HEK293T (cell line): ENCODE results near the gene TBC1D22A.

Experiments
- CTCF ChIA-PET: fragments of 350-600 bp; formaldehyde crosslinking; extraction: SDS; loops from one replicate; lab custom pipeline; 2021; ENCODE audit warnings: antibody characterized with exemption, inconsistent platforms; lab: Yijun Ruan, JAX
- POLR2A ChIA-PET: fragments of 350-600 bp; formaldehyde crosslinking; extraction: SDS; loops from one replicate; lab custom pipeline; 2020; ENCODE audit warnings: antibody characterized with exemption, inconsistent platforms; lab: Yijun Ruan, JAX
- DNase-seq: peaks from one replicate; pipeline ENCODE4 v3.0.0; 2012; ENCODE audit warnings: mixed read lengths; ENCODE audit errors: extremely low spot score
- ARNT ChIP-seq: fragments of 450-650 bp; IDR thresholded peaks from 2 replicates; pipeline ENCODE4 v1.6.1; 2017; ENCODE audit warnings: mild to moderate bottlenecking
- BHLHE40 ChIP-seq: fragments of 450-650 bp; IDR thresholded peaks from 2 replicates; pipeline ENCODE4 v1.6.1; 2016; ENCODE audit warnings: mild to moderate bottlenecking, moderate library complexity, borderline replicate concordance
- CTBP1 ChIP-seq: fragments of 450-650 bp; IDR thresholded peaks from 2 replicates; pipeline ENCODE4 v1.6.1; 2016; ENCODE audit warnings: borderline replicate concordance
- ELF4 ChIP-seq: fragments of 450-650 bp; IDR thresholded peaks from 2 replicates; pipeline ENCODE4 v1.6.1; 2017; ENCODE audit warnings: antibody characterized with exemption
- FOXA1 ChIP-seq: fragments of 450-650 bp; IDR thresholded peaks from 2 replicates; pipeline ENCODE4 v1.6.1; 2016; ENCODE audit warnings: mild to moderate bottlenecking
- FOXK2 ChIP-seq: fragments of 450-650 bp; IDR thresholded peaks from 2 replicates; pipeline ENCODE4 v1.6.1; 2016; ENCODE audit warnings: mild to moderate bottlenecking
- FOXM1 ChIP-seq: fragments of 450-650 bp; IDR thresholded peaks from 2 replicates; pipeline ENCODE4 v1.6.1; 2017; ENCODE audit warnings: mild to moderate bottlenecking, borderline replicate concordance
- HDGF ChIP-seq: fragments of 450-650 bp; IDR thresholded peaks from 2 replicates; pipeline ENCODE4 v1.6.1; 2017; ENCODE audit warnings: antibody characterized with exemption, borderline replicate concordance
- L3MBTL2 ChIP-seq: fragments of 450-650 bp; conservative IDR thresholded peaks from 2 replicates; pipeline ENCODE4 v1.6.1; 2016; ENCODE audit warnings: mild to moderate bottlenecking
- LEF1 ChIP-seq: fragments of 450-650 bp; IDR thresholded peaks from 2 replicates; pipeline ENCODE4 v1.6.1; 2017; ENCODE audit warnings: mild to moderate bottlenecking, borderline replicate concordance
- NFRKB ChIP-seq: fragments of 450-650 bp; IDR thresholded peaks from 2 replicates; pipeline ENCODE4 v1.6.1; 2016; ENCODE audit warnings: mild to moderate bottlenecking, moderate library complexity
- PKNOX1 ChIP-seq: fragments of 450-650 bp; IDR thresholded peaks from 2 replicates; pipeline ENCODE4 v1.6.1; 2016
- SP1 ChIP-seq: fragments of 450-650 bp; IDR thresholded peaks from 2 replicates; pipeline ENCODE4 v1.6.1; 2017
- SUZ12 ChIP-seq: fragments of 450-650 bp; IDR thresholded peaks from 2 replicates; pipeline ENCODE4 v1.6.1; 2016; ENCODE audit warnings: mild to moderate bottlenecking
- TARDBP ChIP-seq: fragments of 450-650 bp; IDR thresholded peaks from 2 replicates; pipeline ENCODE4 v1.6.1; 2016
- ZNF384 ChIP-seq: fragments of 450-650 bp; IDR thresholded peaks from 2 replicates; pipeline ENCODE4 v1.6.1; 2016

Gene TBC1D22A

GRCh38 chr22:47173535-47174021 is 411.1 kb downstream of the TBC1D22A start:
- no peak for DNase-seq
- TF ChIP-seq NFRKB: no peak
- TF ChIP-seq SP1: no peak
- TF ChIP-seq L3MBTL2: no peak
- no peak for TF ChIP-seq FOXM1
- TF ChIP-seq HDGF: no peak
- no peak for TF ChIP-seq FOXA1
- no peak for TF ChIP-seq PKNOX1
- no peak for TF ChIP-seq FOXK2
- no peak for TF ChIP-seq ZNF384
- no peak for TF ChIP-seq ARNT
- TF ChIP-seq SUZ12: no peak
- TF ChIP-seq TARDBP: no peak
- no peak for TF ChIP-seq CTBP1
- TF ChIP-seq LEF1: no peak
- no peak for TF ChIP-seq ELF4
- ChIA-PET POLR2A (no interaction called here), CTCF (no interaction called here)

- ChIA-PET POLR2A (no interaction called here), CTCF (no interaction called here)
- no peak for DNase-seq
- no peak for TF ChIP-seq L3MBTL2
- no peak for TF ChIP-seq NFRKB
- no peak for TF ChIP-seq HDGF
- TF ChIP-seq FOXK2: no peak
- TF ChIP-seq FOXM1: no peak
- no peak for TF ChIP-seq FOXA1
- no peak for TF ChIP-seq ZNF384
- TF ChIP-seq PKNOX1: no peak
- TF ChIP-seq SP1: no peak
- no peak for TF ChIP-seq CTBP1
- no peak for TF ChIP-seq LEF1
- no peak for TF ChIP-seq SUZ12
- TF ChIP-seq BHLHE40: no peak
- TF ChIP-seq ELF4: no peak
- TF ChIP-seq TARDBP: no peak
- TF ChIP-seq ARNT: no peak
These were observed 411.6 kb downstream of the TBC1D22A start for GRCh38 chr22:47174096-47174495.

- ChIA-PET CTCF (no interaction called here), POLR2A (no interaction called here)
- TF ChIP-seq ELF4 (no peak), SP1 (no peak), ZNF384 (no peak), TARDBP (no peak), FOXM1 (no peak), FOXK2 (no peak), L3MBTL2 (no peak), BHLHE40 (no peak)
- DNase-seq: no peak
These were observed 412.2 kb downstream of the TBC1D22A start for GRCh38 chr22:47174671-47175112.

DNA sequence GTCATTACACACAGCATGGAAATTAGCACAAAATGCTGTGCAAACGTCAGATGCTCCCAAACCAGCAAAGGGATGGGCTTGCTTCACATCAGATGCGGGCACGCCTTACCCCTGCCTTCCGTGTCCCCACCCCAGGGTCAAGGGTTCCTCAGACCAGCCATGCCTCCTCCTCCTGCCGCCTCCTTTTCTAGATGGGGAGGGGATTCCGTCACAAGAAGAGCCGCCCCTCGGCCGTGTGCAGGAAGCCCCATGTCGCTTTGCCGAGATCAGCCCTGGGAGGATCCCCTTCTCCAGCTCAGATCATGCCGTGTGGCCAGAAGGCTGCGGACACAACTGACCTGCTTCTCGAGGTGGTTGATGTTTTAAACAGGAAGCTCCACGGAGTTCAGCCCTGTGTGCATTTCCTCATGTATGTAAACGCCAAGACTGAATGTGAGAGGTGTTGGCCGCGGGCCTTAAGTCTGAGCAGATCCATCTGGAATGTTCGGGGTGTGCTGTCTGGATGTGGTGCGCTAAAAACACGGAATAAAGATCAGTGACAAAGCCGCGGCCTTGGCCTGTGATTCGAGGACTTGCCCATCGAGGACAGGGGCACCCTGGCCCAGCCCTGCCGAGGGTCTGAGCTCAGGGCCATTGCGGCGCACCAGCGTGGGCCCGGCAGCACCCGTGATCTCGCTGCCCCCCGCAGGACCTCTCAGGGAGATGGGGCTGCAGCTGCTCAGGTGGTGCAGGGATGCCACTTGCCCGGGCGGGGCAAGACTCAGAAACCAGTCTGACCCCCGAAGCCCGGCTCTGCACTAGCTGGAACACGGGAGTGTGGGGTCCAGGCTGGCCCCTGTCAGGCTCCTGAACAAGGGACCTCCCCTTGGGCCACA is 412.9 kb downstream of the TBC1D22A start:
- POLR2A ChIA-PET: no interaction called here
- CTCF ChIA-PET: no interaction called here
- no peak for TF ChIP-seq PKNOX1
- TF ChIP-seq HDGF: no peak
- TF ChIP-seq ELF4: no peak
- TF ChIP-seq L3MBTL2: no peak
- TF ChIP-seq NFRKB: no peak
- TF ChIP-seq BHLHE40: no peak
- no peak for TF ChIP-seq ZNF384
- TF ChIP-seq FOXA1: no peak
- TF ChIP-seq ARNT: no peak
- no peak for TF ChIP-seq SUZ12
- no peak for TF ChIP-seq FOXK2
- no peak for TF ChIP-seq CTBP1
- no peak for TF ChIP-seq FOXM1
- TF ChIP-seq LEF1: no peak
- no peak for TF ChIP-seq TARDBP
- no peak for TF ChIP-seq SP1
- DNase-seq: no peak

DNA sequence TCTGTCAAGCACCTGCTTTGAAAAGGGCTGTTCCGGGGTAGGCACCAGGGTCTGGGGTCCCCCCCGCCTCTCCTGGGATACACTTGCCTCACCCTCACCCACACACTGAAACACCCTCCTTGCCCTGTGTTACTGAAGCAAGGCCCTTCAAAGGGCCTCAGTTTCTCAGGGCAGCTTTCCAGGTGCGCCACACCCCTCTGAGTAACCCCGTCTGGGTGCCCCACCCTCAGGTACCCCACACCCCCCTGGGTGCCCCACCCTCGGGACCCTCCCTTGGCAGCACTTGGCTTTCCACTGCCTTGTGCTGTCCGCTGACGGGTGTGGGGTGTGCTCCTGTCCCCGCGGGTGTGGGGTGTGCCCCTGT is 413.6 kb downstream of the TBC1D22A start:
- TF ChIP-seq CTBP1 (no peak), FOXA1 (no peak), ZNF384 (no peak), SP1 (no peak), L3MBTL2 (no peak), ELF4 (no peak), FOXK2 (no peak)
- CTCF ChIA-PET: no interaction called here
- no peak for DNase-seq
- POLR2A ChIA-PET: no interaction called here

GRCh38 chr22:47176573-47177333 is 414.3 kb downstream of the TBC1D22A start:
- TF ChIP-seq L3MBTL2 (no peak), SUZ12 (no peak), HDGF (no peak), ELF4 (no peak), FOXA1 (no peak), BHLHE40 (no peak), LEF1 (no peak), TARDBP (no peak), CTBP1 (no peak), SP1 (no peak), PKNOX1 (no peak), ZNF384 (no peak), NFRKB (no peak), ARNT (no peak)
- ChIA-PET CTCF (interaction anchor here (0.7 kb wide), 1 partner anchor 769 kb away, joined by 3 read pairs; no protein-coding TSS in a partner anchor), POLR2A (no interaction called here)
- no peak for DNase-seq
